ENCODE data around the gene ARMC12.
"Not testable (repeated sequence)": the region's sequence is repeated elsewhere in the genome, so short reads cannot be mapped to it uniquely, and the experiment has no call there.

DNA sequence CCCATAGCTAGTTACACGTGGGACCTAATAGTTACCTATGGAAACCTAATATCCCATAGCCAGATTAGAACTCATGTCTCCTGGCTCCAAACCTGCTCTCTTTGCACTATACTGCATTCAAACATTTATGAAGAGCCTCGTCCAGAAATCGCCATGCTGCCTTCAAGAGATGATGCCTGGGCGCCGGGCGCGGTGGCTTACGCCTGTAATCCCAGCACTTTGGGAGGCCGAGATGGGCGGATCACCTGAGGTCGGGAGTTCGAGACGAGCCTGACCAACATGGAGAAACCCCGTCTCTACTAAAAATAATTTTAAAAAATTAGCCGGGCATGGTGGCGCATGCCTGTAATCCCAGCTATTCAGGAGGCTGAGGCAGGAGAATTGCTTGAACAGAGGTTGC, 46.8 kb upstream of the ARMC12 start:
- TF ChIP-seq, protein P1, sequence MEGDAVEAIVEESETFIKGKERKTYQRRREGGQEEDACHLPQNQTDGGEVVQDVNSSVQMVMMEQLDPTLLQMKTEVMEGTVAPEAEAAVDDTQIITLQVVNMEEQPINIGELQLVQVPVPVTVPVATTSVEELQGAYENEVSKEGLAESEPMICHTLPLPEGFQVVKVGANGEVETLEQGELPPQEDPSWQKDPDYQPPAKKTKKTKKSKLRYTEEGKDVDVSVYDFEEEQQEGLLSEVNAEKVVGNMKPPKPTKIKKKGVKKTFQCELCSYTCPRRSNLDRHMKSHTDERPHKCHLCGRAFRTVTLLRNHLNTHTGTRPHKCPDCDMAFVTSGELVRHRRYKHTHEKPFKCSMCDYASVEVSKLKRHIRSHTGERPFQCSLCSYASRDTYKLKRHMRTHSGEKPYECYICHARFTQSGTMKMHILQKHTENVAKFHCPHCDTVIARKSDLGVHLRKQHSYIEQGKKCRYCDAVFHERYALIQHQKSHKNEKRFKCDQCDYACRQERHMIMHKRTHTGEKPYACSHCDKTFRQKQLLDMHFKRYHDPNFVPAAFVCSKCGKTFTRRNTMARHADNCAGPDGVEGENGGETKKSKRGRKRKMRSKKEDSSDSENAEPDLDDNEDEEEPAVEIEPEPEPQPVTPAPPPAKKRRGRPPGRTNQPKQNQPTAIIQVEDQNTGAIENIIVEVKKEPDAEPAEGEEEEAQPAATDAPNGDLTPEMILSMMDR (IDR thresholded peaks at IDR 0.05 in 2 of 3, conservative IDR thresholded peaks at IDR 0.05 in 1 of 3; ENCODE audit: control insufficient read depth in 2 of 3, extremely low read depth in 1 of 3, insufficient read depth in 1 of 3, low read depth in 3 of 3, low read length in 3 of 3): not testable (repeated sequence)
- not testable (repeated sequence) for TF ChIP-seq BCL11A (IDR thresholded peaks at IDR 0.05; ENCODE audit: low read depth, low read length); CEBPB (IDR thresholded peaks at IDR 0.05; ENCODE audit: borderline replicate concordance in 1 of 2, low read depth in 2 of 2, low read length in 2 of 2); WRNIP1 (IDR thresholded peaks at IDR 0.05; ENCODE audit: borderline replicate concordance, low read depth, low read length)

All from GM12878 (cell line).